SU-DHL-6 (cell line): Measurements from ENCODE around the gene PDXP.

Source experiments
- EZH2phosphoT487 ChIP-seq: fragments of 200-600 bp; sonication (generic), shearing (Covaris generic); conservative IDR thresholded peaks from 2 replicates; pipeline ENCODE4 v1.6.1; 2018; ENCODE audit warnings: mild to moderate bottlenecking, antibody characterized with exemption, low read length, moderate library complexity, mixed read lengths
- TF ChIP-seq, protein P1 (sequence below): fragments of 200-600 bp; sonication (generic); IDR thresholded peaks from one replicate; pipeline ENCODE4 v1.5.1; 2017; ENCODE audit warnings: antibody characterized with exemption, mild to moderate bottlenecking, low read length, moderate library complexity; ENCODE audit not compliant: insufficient read depth, poor library complexity, severe bottlenecking

DNA sequence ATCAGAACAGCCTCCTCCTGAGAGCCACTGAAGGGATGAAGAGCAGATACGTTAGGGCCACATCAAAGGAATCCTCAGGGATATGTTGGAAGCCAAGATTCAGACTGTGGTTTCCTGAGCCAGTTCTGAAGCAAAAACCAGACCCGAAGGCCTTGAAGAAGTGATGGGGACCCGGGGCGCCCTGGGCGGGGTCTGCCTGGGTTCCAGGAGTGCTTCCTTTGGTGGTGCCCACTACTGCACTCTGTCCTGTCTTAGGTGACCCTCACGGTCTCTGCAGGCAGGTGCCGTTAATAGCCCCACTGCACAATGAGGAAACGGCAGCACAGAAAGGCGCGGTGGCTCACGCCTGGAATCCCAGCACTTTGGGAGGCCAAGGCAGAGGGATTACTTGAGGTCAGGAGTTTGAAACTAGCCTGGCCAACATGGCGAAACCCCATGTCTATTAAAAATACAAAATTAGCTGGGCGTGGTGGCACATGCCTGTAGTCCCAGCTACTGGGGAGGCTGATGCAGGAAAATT, 31.9 kb upstream of the PDXP start:
- TF ChIP-seq, protein P1, sequence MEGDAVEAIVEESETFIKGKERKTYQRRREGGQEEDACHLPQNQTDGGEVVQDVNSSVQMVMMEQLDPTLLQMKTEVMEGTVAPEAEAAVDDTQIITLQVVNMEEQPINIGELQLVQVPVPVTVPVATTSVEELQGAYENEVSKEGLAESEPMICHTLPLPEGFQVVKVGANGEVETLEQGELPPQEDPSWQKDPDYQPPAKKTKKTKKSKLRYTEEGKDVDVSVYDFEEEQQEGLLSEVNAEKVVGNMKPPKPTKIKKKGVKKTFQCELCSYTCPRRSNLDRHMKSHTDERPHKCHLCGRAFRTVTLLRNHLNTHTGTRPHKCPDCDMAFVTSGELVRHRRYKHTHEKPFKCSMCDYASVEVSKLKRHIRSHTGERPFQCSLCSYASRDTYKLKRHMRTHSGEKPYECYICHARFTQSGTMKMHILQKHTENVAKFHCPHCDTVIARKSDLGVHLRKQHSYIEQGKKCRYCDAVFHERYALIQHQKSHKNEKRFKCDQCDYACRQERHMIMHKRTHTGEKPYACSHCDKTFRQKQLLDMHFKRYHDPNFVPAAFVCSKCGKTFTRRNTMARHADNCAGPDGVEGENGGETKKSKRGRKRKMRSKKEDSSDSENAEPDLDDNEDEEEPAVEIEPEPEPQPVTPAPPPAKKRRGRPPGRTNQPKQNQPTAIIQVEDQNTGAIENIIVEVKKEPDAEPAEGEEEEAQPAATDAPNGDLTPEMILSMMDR = no peak
- no peak for TF ChIP-seq EZH2phosphoT487
